CD4-positive, alpha-beta T cell treated with Interleukin-17A for 1 hour (primary cell): ENCODE measurements around the gene EFCAB14.
"Not testable (repeated sequence)": the region's sequence is repeated elsewhere in the genome, so short reads cannot be mapped to it uniquely, and the experiment has no call there.

Experiments used
- DNase-seq: peaks from one replicate; pipeline ENCODE4 v3.0.0-alpha.2; 2020

EFCAB14 gene, protein sequence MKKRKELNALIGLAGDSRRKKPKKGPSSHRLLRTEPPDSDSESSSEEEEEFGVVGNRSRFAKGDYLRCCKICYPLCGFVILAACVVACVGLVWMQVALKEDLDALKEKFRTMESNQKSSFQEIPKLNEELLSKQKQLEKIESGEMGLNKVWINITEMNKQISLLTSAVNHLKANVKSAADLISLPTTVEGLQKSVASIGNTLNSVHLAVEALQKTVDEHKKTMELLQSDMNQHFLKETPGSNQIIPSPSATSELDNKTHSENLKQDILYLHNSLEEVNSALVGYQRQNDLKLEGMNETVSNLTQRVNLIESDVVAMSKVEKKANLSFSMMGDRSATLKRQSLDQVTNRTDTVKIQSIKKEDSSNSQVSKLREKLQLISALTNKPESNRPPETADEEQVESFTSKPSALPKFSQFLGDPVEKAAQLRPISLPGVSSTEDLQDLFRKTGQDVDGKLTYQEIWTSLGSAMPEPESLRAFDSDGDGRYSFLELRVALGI

DNA sequence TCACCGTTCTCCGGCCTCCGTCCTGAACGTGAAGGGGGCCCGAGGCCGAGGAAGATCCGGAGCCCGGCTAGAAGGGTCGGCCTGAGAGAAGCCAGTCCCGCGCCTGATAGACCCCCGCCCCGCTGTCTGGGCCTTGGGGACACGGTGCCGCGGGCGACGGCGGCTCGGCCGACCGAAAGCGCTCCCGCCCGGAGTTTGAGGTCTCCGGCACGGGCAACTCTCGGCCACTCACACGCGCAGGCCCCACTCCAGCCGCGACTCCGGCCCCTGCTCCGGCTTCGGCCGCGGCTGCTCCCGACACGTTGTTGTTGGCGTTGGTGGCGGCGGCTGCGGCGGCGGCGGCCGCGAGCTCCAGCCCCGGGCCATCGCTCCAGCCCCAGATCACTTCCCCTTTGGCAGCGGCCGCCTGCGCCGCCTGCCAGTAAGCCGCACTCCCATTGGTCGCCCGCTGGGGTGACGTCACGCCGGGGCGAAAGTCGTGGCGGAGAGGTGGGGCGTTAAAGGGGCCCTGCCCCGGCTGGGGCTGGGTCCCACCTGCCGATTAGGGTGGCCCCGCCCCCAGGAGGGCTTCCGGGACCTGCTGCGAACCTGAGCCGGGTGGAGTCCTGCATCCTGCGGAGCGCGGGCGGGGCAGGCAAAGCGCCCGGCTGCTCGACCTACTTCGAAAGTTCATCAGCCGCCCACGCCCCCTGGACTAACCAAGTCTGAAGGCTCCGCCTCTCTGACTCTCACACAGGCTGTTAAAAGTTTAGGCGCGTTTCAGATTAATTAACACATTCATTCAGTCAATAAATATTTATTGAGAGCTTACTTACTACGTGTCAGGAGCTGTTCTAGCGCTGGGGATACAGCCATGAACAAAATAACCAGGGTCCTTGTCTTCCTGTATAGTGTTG lies at the start of gene EFCAB14:
EFCAB14 (minus strand) TSS at position 388 of the 896 bp plus-strand sequence. CDS start 1,027 bp downstream, outside the sequence.
- peak; percentile 99 for DNase-seq

DNA sequence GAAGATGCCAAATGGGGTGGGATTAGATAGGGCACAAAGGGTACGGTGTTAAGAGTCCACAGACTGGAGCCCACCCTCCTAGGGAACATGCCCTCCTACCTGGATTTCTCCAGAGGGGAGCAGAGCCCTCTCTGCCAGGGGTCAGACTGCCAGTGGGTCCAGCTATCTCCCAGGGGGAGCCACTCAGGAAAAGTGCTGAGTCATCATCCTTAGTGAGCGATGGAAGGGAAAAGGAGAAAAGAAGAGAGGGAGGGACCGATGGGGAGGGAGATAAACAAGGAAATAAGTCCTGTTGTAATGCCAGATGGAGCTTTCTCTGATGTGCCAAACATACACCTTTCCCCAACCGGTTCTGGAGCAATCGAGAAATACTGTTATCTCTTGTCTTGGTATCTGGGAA lies 49.5 kb upstream of the EFCAB14 start:
- no peak for DNase-seq

DNA sequence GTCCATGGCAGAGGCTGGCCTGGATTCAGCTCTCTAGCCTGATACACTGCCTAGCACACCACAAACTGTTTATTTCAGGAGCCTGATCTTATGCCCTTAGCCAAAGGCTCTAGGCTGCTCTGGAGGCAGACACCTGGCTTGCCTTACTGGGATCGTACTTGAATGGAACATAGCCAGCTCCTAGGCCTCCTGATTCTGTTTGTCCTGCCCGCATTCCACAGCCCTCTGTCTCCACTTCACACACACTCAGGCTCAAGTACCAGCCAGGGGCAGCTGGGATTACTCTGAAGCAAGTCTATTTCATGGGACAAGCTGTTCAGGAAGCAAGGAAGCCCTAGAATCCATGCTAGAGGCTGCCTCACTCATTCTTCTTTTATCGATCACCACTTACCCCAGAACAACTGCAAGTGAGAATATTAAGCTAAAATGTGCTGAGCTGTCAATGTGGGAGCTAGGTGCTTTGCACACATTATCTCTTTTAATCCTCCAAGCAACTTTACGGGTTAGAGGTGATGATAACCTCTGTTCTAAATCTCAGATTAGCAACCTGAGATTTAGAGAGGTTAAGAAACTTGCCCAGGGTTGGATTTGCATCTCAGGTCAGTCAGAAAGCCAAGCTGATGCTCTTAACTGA lies 48.9 kb upstream of the EFCAB14 start:
- no peak for DNase-seq

DNA sequence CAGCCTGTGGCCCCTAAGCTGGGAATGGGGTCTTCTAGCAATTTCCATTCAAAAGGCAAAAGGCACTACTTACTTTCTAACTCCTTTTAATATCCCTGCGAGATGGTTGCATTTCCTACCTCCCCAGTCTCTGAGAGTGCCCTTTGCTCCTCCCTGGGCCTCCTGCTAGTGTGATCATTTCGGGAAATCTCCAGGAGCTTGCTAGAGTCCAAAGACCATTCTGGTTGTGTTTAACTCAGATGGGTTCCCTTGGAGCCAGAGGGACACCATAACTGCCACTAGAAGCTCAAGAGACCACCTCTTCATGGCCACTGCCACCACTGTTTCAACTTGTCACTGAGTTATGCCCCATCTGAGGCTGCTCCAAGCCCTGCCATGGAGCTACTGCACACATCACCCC lies 45.5 kb upstream of the EFCAB14 start:
- DNase-seq = no peak

DNA sequence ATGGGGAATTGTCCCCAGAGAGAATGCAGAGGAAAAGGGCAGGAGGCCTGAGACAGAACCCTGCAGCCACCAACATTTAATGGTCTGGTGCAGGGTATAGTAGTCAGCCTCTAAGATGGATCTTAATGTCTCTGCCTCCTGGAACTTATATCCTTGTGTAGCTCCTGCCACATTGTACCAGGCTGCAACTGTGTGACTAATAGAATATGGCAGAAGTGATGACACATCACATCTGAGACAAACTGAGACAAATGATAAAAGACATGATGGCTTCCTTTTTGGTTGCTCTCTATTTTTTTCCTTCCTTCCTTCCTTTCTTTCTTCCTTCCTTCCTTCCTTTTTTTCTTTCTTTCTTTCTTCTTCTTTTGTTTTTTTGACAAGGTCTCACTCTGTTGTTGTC lies 42.8 kb upstream of the EFCAB14 start:
- no peak for DNase-seq

DNA sequence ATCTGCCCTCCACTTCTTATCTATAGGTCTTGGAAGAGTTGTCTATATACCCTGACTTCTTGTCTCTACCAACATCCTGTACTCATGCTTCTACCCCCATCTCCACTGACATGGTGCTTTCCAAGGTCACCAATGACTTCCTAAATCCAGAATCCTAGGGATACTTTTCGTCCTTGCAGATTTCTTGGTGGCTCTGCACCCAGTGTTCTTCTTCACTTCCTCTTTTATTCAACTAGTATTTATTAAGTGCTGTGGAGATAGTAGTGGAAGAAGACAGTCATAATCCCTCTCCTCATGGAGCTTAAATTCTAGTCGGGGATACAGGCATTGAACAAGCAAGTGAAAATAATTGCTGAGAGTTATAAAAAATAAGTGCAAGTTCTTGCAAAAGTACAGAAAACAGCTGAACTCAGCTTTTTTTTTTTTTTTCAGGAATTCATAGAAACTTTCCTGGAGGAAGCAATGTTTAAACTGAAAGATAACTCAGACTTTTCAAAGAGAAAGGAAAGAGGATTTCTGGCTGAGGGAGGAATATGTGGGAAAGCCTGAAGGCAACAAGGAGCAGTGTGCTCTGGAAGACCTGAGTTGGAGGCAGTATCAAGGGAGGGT lies 41.7 kb upstream of the EFCAB14 start:
- no peak for DNase-seq

DNA sequence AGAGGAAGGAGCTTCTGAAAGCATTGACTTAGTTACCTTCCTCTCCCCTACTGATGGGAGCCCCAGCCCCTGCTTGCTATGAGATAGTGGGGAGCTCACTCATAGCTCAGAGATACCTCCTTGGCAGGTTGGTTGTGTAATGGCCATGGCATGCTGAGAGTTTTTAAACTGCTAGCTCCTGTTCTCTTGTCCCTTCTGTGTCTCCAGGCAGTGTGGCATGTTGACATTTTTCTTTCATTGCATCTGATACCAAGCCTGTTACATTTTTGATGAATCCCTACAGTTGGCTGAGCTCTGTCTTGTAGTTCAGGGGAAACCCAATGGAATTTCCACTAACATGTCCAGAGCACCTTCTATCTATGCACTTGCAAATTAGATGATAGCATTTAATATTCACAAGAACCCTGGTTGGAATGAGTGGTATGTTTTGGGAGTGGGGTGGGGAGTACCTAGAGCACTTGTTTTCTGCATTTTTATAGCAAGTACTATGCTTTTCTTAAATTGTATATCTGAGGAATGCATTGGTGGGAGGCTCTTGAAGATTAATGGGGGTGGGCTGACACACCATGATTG lies 39.1 kb upstream of the EFCAB14 start:
- DNase-seq = no peak

DNA sequence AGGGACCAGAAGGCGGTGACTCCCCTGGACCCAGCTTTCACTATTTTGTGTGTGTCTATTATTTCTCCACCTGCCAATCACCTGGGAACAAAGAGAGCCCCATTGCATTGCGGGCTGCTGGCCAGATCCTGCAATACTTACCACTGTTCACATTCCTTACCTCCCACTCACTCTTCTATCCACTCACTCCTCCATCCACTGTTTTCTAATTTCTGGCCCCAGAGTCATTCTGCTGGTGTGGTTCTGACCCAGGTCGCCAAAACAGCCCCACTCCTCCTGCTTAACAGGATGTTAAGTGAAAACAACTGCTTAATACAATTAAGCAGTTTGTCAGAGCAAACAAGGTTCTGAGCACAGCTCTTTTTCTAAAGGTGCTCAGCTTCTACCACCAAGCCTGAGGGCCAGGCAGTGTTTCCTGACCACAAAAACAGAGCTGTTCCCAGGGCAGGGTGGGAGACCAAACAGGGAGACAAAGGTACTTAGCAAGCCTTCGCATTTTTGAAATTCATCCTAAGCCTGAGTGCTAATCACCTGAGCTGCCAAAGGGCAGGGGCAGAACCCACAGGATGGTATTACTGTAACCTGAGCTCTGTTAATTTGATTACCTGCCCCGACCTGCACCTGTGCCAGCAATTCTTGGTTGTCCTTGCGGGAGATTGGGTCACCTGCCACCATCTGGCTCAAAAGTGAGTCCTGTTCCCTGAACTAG lies 38.5 kb upstream of the EFCAB14 start:
- no peak for DNase-seq

DNA sequence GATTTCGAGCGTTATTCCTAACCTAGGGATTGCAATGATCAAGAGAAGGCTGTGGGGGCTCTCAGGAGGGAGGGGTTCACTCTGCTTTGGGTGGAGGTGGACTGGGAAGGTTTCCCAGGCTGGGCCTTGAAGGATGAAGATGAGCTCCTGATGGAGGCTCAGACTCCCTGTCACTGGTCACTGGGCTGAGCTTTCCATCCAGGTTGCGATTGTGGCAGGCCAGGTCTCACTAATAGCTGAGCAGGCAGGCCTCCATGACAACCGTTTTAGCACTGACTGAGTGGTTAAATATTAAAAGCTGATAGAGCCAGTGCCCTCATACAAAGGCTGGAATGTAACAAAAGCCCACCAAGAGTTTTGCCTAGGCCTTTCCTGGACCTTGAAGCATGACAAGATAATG lies 36.2 kb upstream of the EFCAB14 start:
- no peak for DNase-seq

DNA sequence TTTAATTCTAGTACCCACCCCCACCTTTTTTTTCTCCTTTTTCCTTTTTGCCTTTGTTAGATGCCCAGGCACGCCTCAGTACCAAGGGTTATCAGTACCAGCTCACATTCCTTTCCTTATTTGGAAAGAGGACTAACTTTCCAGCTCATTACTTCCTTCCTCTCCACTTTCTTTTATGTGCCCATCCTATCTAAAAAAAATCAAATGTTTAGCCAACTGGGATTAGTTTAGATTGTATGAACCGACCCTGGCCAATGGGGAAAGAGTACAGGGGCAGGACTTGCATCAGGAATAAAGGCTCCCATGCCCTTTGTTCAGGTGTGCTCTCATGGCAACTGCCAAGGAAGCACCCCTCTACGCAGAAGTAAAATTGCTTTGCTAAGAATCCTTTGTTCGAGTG lies 35.8 kb upstream of the EFCAB14 start:
- not testable (repeated sequence) for DNase-seq

DNA sequence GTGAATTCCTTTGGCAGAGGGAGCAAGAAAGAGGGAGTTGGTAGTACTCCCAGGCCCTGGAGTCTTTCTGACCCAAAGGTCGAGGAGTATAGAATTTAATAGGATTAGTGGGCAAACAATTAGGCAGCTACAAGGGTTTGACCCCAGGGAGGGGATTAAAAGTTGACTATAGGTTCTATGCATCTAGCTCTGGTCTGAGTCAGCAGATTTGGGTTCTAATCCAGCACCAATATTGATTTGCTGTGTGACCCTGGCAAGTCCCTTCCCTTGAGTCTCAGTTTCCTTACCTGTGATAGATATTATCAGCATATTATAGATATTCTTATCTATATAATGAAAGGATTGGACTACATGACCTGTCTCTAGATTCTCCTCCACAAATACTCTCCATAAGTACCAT lies 35.1 kb upstream of the EFCAB14 start:
- DNase-seq = no peak

DNA sequence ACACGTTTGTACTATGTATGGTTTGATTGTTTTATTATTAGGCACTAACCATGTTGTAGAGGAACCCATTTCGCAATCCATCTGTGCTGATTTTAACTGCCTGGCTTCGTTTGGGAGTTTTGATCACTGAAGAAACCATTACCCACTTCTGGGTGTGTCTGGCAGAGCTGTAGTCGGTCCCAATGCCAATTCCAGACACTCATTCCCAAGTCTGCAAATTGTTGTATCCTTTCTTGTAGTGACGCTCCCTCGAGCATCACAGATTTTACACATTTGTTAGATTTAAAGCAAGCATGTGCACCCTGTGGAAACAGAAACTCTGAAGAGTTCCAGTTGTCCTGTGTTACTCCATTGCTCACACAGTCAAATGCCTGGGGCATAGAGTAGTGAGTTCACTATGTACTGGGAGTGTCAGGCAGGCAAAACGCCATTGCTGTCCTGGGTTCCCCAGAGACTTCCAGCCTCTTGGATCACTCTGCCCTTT lies 31.0 kb upstream of the EFCAB14 start:
- DNase-seq = no peak

DNA sequence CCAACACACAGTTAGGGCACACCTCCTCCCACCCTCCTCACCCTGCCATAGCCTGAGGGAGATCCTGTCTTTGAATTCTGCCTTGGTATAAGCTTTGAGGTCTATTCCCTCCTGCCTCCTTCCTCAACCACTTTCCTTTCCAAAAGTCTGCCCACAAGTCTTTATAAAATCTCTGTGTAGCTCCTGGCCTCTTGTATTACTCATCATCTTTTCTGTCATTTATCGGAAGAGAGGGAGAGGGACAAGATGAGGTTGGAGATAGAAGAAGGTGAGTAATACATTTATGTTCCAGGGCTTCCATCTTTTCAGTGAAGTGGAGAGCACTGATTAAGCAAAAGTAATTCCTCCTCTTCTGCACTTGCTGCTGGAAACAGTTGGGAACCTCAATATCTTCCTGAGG lies 30.5 kb upstream of the EFCAB14 start:
- DNase-seq = no peak

DNA sequence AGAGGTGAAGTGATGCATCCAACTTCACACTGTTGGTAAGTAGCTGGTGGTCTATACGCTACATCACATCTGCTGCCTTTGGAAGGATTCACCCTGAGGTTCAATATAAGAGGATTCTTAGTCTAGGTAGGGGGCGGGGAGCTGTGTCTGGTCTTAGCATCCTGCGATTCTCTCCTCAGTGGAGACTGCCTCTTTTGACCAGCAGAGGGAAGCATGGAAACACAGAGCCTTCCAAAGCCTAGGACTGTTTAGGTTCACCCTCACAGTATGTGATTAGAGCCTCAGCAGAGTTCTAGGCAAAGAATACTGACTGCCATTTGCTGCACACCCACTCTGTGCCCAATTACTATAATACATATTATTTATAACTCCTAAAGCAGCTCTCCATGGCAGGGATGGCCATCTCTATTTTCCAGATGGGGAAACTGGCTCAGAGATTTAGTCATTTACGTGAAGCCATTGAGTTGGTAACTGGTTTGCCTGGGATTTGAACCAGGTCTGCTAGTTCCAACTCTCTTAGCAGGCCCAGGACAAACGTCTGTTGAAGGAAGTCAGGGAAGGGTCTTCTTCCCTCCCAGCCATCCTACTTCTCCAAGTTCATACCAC lies 28.9 kb upstream of the EFCAB14 start:
- DNase-seq = no peak

DNA sequence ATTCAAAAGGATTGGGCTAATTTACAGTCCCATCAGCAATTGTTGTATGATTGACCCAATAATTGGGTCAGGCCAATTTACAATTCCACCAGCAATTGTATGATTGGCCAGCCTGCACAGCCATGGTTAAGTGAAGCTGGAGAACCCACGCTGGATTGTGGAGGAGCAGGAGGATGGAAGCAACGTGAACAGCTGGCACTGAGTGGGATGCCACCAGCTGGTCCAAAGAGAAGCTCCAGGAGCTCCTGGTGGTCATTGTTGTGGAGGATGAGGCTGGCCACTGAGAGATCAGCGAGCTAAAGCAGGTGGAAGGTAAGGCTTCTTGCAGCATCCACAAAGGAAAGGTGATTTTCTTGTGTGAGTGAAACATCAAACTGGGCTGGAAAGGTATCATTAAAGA lies 23.2 kb upstream of the EFCAB14 start:
- no peak for DNase-seq

DNA sequence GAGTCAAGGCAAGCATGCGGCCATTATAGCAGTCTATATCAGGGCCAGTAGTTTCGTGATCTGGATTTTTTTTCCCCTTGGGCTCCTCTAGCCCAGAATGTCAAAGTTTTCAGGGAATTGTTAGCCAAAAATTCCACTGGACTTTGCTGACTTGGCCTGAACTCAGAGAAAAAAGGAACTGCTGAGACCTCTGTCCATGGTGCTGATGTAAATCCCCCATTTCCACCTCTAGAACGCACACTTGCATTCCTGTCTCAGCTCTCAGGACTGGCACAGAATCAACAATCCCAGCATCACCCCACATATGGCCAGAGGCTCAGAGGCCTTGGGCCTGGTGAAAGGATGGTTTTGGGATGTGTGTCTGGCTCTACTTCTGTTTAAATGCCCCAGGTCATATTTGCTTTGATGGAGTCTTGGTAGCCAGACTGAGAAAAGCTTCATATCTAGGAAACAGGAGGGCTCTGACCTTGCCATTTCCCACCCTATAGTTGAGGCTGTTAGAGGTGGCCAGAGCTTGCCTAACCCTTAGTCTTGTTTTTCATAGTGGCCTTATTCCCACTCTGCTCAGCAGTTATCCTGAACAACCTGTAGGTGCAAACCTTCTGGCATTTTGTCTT lies 16.9 kb upstream of the EFCAB14 start:
- DNase-seq = peak; percentile 29

DNA sequence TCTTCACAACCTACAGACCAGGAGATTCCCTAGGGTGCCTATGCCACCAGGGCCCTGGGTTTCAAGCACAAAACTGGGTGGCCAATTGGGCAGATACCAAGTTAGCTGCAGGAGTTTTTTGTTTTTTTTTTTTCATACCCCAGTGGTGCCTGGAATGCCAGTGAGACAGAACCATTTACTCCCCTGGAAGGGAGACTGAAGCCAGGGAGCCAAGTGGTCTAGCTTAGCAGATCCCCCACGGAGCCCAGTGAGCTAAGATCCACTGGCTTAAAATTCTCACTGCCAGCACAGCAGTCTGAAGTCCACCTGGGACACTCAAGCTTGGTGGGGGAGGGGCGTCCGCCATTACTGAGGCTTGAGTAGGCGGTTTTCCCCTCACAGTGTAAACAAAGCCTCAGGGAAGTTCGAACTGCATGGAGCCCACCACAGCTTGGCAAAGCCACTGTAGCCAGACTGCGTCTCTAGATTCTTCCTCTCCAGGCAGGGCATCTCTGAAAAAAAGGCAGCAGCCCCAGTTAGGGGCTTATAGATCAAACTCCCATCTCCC lies 9.5 kb upstream of the EFCAB14 start:
- not testable (repeated sequence) for DNase-seq

DNA sequence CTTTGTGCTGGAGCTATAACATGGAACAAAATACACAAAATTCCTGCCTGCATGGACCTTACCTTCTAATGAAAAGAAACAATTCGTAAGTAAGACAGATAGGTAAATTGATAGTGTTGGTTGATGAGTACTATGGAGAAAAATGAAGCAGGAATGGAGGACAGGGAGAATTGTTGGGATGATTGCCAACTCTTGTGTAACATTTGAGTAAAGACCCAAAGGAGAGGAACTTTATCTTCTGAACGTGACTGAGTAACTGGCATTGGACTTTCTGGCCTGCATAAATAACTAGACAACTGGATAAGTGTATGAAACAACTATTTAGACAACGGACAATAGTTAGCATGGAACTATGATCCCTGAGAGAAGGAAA lies 6.8 kb upstream of the EFCAB14 start:
- DNase-seq = no peak

DNA sequence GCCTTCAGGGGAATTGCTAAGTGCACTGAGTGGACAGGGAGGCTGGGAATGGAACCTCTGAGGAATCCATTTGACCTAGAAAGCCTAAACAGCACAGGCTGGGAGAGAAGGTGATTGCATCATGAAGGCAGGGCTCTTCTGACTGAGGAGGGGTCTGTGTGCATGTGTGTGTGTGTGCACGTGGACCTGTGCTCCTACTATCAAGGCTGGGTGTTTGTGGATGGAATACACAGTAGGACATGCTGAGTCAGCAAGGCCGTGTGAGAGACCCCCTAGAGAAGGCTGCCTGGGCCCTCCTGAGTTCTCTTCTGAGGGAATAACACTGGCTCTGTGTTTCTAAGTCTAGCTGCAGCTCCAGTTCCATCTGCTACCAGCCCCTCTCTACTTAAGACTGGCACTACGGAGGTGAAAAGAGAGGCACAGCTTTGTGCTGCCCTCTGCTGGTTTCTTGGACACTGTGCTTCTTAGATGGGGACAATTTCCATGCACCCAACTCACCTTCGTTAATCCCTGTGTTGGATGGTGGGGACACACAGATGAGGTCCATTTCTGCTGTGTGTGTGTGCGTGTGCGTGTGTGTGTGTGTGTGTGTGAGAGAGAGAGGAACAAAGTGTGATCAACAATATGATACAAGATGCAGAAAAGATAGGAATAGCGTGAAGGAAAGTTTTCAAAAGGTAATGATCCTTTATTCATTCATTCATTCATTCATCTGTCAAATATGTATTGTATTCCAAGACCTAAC lies 6.2 kb upstream of the EFCAB14 start:
- DNase-seq = peak; percentile 78

DNA sequence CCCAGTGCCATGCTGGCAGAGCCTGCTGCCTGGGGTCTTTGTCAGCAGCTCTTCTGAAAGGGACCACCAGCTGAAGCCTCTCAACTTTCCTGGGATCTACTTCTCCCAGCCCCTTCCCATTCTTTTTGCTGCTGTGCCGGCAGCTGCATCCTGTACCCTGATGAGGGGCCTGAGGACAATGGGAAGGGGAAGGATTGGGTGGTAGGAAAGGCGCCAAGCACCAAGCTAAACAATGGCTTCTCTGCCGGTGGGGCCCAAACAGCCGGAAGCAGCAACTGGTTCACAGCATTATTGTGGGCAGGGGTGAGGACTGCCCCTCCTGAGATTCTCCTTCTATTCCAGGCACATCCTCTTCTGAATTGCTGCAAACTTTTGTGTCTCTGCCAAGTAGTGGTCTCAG lies 5.0 kb upstream of the EFCAB14 start:
- no peak for DNase-seq
